ENCODE data around the gene SLC18A2. TPM values are rescaled to one million over a fixed set of nuclear protein-coding genes. Genes with fewer than 3 reads are reported as not detected.
A peak's percentile ranks its signal among the peaks of the same experiment; 100 is the strongest.

The SLC18A2 gene
- total RNA-seq (1 to 10 TPM in 2 of 5 experiments, not detected in 3; 1.1 to 1.7 TPM), polyA plus RNA-seq (1 to 10 TPM in 1 of 2 donors, under 1 TPM in 1; 0.71 to 6.1 TPM), total RNA-seq (0.40 reads per million)

DNA sequence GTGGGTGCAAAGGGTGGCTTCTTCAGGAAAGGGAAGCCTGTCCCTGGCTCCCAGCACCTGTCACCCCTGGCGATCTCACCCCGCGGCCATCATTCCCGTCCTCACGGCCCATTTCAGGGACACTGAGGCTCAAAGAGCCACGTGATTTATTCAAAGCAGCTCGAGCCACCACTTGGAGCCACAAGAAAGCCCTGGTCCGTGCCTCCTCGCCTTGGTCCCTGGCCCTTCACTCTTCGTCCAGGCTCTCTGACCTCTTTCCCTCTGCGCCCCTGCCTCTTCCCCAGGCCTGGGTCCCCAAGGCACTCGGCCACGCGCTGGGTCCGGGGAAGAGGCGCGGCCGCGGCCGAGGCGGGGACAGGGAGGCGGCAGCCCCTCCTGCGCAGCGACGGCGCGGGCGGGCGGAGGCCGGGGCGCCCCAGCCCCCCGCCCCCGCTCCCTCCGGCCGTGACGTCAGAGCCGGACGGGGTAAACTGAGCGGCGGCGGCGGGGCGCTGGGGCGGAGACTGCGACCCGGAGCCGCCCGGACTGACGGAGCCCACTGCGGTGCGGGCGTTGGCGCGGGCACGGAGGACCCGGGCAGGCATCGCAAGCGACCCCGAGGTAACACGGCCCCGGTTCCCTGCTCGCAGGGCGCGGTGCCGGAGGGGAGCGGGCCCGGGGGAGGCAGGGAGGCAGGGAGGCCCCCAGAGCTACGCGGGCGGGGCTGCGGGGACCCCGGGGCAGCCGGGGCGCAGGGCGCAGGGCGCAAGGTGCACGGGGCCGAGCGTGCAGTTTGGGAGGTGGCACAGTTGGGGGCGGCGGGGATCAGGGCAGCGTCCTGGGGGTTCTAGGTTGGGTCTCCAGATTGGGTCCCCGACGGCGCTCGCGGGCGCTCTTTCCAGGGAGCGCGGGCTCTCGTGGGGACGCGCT lies at the start of gene SLC18A2:
Gene SLC18A2, plus strand, starts transcription at position 494 of the 909 bp plus-strand sequence. CDS start 580 bp downstream, outside the sequence.
- Histone ChIP-seq H3K27me3 (ENCODE audit: control insufficient read depth in 2 of 2, insufficient read depth in 2 of 2, low read length in 2 of 2) (peaks cover 0 to 5% of the 10 kb centered on the region in 2 donors), H3K36me3 (ENCODE audit: control insufficient read depth in 2 of 3, insufficient read depth in 3 of 3, low read length in 3 of 3) (no peaks in the 10 kb centered on the region), H3K4me3 (ENCODE audit: low read length) (no peak within 1 kb of the TSS), H3K9me3 (ENCODE audit: control insufficient read depth in 2 of 3, low read length in 3 of 3) (no peaks in the 10 kb centered on the region), H3K27ac (ENCODE audit: low read depth, low read length) (no peak within 1 kb of the TSS), H3K4me1 (ENCODE audit: control insufficient read depth in 2 of 2, insufficient read depth in 2 of 2, low read length in 2 of 2) (no peaks in the 10 kb centered on the region)
- H3K9me3 Mint-ChIP-seq = peaks cover 0 to 2% (median 0%) of the 10 kb centered on the region in 11 donors
- ChIA-PET POLR2A (no interaction called here), CTCF (no interaction called here)
- peak; percentile 14 for ATAC-seq
- H3K36me3 Mint-ChIP-seq = no peaks in the 10 kb centered on the region
- H3K27me3 Mint-ChIP-seq = peaks cover 40 to 57% (median 47%) of the 10 kb centered on the region in 5 donors
- peak within 1 kb of the TSS in 1 of 9 donors; percentile 36 for H3K27ac Mint-ChIP-seq
- DNase-seq = no peak
- H3K4me1 Mint-ChIP-seq = peaks cover 0 to 16% (median 7%) of the 10 kb centered on the region in 7 donors
- peak within 1 kb of the TSS in 8 of 10 donors; percentile 8 to 88 (median 68) for H3K4me3 Mint-ChIP-seq
- intact Hi-C loops (cut with micrococcal nuclease) = no loop called here

DNA sequence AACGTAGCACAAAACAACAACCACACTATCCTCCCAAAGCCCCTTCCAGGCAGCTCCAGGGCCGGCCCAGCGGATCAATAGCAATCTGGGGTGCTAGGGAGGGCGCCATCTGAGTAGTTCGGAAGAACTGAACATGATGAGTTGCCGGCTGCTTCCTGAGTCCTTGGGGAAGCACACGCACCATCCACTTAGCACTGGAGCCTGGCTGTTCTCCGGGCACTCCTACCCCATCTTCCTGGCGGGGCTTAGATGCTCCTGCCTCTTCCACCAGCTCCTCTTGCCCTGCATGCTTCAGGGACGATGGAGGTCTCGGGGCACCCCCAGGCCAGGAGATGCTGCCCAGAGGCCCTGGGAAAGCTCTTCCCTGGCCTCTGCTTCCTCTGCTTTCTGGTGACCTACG lies 43.7 kb upstream of the SLC18A2 start, which contains the start of gene KCNK18:
Gene KCNK18, plus strand, starts transcription at position 301 of the 400 bp plus-strand sequence. Its CDS starts 0 bp downstream, at position 301.
- Histone ChIP-seq H3K36me3 (ENCODE audit: control insufficient read depth in 2 of 3, insufficient read depth in 3 of 3, low read length in 3 of 3) (no peaks in the 10 kb centered on the region), H3K27me3 (ENCODE audit: control insufficient read depth in 2 of 2, insufficient read depth in 2 of 2, low read length in 2 of 2) (no peaks in the 10 kb centered on the region), H3K27ac (ENCODE audit: low read depth, low read length) (no peak within 1 kb of the TSS), H3K4me1 (ENCODE audit: control insufficient read depth in 2 of 2, insufficient read depth in 2 of 2, low read length in 2 of 2) (no peaks in the 10 kb centered on the region), H3K4me3 (ENCODE audit: low read length) (no peak within 1 kb of the TSS), H3K9me3 (ENCODE audit: control insufficient read depth in 2 of 3, low read length in 3 of 3) (no peaks in the 10 kb centered on the region)
- no peaks in the 10 kb centered on the region for H3K4me1 Mint-ChIP-seq
- no peak within 1 kb of the TSS for H3K4me3 Mint-ChIP-seq
- DNase-seq (no peak), ATAC-seq (no peak)
- ChIA-PET CTCF (interaction anchor here (1.1 kb wide), 1 partner anchor 19 kb away, joined by 3 read pairs; no protein-coding TSS in a partner anchor), POLR2A (no interaction called here)
- intact Hi-C loops (cut with micrococcal nuclease) = no loop called here
- no peak within 1 kb of the TSS for H3K27ac Mint-ChIP-seq
- H3K36me3 Mint-ChIP-seq = no peaks in the 10 kb centered on the region
- peaks cover 0 to 22% (median 5%) of the 10 kb centered on the region in 5 donors for H3K27me3 Mint-ChIP-seq
- no peaks in the 10 kb centered on the region for H3K9me3 Mint-ChIP-seq

DNA sequence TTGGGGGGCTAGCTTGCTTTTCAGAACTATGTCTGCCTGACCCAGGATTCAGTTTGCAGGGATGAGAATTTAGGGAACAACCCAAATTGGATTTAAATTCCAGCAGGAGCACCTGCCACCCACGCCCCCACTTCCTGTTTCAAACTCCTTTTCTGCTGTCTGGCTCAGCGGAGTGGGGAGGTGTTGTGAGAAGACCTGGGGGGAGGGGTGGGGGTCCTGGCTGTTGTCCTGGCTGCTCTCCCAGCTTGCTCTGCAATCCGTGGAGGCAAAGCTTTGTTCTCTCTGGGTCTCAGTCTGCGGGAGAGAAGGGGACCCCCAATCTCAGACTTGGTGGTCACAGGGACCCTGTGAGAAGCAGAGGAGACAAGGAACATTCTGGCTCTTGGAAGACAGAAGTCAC lies 42.8 kb upstream of the SLC18A2 start:
- ATAC-seq = no peak
- no peaks in the 10 kb centered on the region for H3K4me1 ChIP-seq (ENCODE audit: control insufficient read depth in 2 of 2, insufficient read depth in 2 of 2, low read length in 2 of 2)
- H3K27me3 ChIP-seq (ENCODE audit: control insufficient read depth in 2 of 2, insufficient read depth in 2 of 2, low read length in 2 of 2) = no peaks in the 10 kb centered on the region
- POLR2A ChIA-PET = no interaction called here
- DNase-seq = no peak
- H3K9me3 ChIP-seq (ENCODE audit: control insufficient read depth in 2 of 3, low read length in 3 of 3) = no peaks in the 10 kb centered on the region
- no peaks in the 10 kb centered on the region for H3K36me3 ChIP-seq (ENCODE audit: control insufficient read depth in 2 of 3, insufficient read depth in 3 of 3, low read length in 3 of 3)
- no peaks in the 10 kb centered on the region for H3K4me1 Mint-ChIP-seq
- H3K27ac ChIP-seq (ENCODE audit: low read depth, low read length) = no peak overlapping the region
- intact Hi-C loops (cut with micrococcal nuclease) = no loop called here
- no peak overlapping the region for H3K27ac Mint-ChIP-seq
- H3K36me3 Mint-ChIP-seq = no peaks in the 10 kb centered on the region
- H3K9me3 Mint-ChIP-seq = no peaks in the 10 kb centered on the region
- no peak overlapping the region for H3K4me3 ChIP-seq (ENCODE audit: low read length)
- CTCF ChIA-PET = no interaction called here
- H3K27me3 Mint-ChIP-seq = peaks cover 0 to 24% (median 5%) of the 10 kb centered on the region in 5 donors
- no peak overlapping the region for H3K4me3 Mint-ChIP-seq

DNA sequence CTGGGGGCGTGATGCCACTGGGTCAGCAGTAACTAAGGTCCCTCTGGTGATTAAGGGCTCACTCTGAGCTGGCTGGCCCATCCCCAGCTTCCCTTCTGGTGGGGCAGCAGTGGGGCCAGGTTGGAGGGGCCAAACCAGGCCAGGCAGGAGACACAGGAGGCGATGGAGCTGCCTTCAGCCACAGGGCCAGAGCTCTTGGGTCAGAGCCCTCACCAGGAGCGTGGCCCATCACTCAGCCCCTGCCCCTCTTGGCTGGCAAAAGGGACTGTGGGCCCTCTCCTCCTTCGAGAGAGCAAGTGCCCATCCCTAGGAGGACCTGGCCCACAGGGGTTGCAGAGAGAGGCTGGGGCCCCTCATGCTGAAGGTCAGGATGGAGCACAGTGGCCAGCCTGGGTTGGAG lies 39.1 kb upstream of the SLC18A2 start:
- peaks cover 0 to 20% (median 14%) of the 10 kb centered on the region in 5 donors for H3K27me3 Mint-ChIP-seq
- H3K27me3 ChIP-seq (ENCODE audit: control insufficient read depth in 2 of 2, insufficient read depth in 2 of 2, low read length in 2 of 2) = no peaks in the 10 kb centered on the region
- no peak overlapping the region for H3K4me3 ChIP-seq (ENCODE audit: low read length)
- H3K4me1 ChIP-seq (ENCODE audit: control insufficient read depth in 2 of 2, insufficient read depth in 2 of 2, low read length in 2 of 2) = no peaks in the 10 kb centered on the region
- ChIA-PET CTCF (interaction anchor here (1.6 kb wide), 1 partner anchor 15 kb away, joined by 7 read pairs; no protein-coding TSS in a partner anchor), POLR2A (no interaction called here)
- no peaks in the 10 kb centered on the region for H3K36me3 ChIP-seq (ENCODE audit: control insufficient read depth in 2 of 3, insufficient read depth in 3 of 3, low read length in 3 of 3)
- peaks cover 0 to 6% (median 3%) of the 10 kb centered on the region in 11 donors for H3K9me3 Mint-ChIP-seq
- no peaks in the 10 kb centered on the region for H3K4me1 Mint-ChIP-seq
- no peak overlapping the region for H3K27ac Mint-ChIP-seq
- H3K36me3 Mint-ChIP-seq = no peaks in the 10 kb centered on the region
- no peak overlapping the region for H3K27ac ChIP-seq (ENCODE audit: low read depth, low read length)
- ATAC-seq (no peak), DNase-seq (no peak)
- H3K4me3 Mint-ChIP-seq = no peak overlapping the region
- H3K9me3 ChIP-seq (ENCODE audit: control insufficient read depth in 2 of 3, low read length in 3 of 3) = no peaks in the 10 kb centered on the region
- intact Hi-C loops (cut with micrococcal nuclease) = no loop called here

DNA sequence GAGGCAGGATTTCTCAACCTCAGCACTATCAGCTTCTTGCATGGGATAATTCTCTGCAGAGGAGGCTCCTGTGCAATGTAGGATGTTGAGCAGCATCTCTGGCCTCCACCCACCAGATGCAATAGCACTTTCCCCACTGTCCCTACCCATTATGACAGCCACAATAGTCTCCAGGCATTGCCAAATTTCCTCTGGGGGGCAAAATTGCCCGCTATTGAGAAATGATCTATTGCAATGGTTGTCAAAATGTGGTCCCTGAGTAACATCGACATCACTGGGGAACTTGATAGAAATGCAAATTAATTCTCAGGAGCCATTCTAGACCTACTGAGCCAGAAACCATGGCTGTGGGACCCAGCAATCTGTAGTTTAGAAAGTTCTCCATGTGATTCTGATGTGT lies 36.6 kb upstream of the SLC18A2 start:
- Mint-ChIP-seq H3K27ac (no peak overlapping the region), H3K9me3 (peaks cover 0 to 6% (median 3%) of the 10 kb centered on the region in 11 donors), H3K4me1 (no peaks in the 10 kb centered on the region), H3K36me3 (no peaks in the 10 kb centered on the region), H3K4me3 (no peak overlapping the region), H3K27me3 (peaks cover 0 to 28% (median 26%) of the 10 kb centered on the region in 5 donors)
- no peak for ATAC-seq
- no peaks in the 10 kb centered on the region for H3K36me3 ChIP-seq (ENCODE audit: control insufficient read depth in 2 of 3, insufficient read depth in 3 of 3, low read length in 3 of 3)
- H3K9me3 ChIP-seq (ENCODE audit: control insufficient read depth in 2 of 3, low read length in 3 of 3) = no peaks in the 10 kb centered on the region
- H3K4me1 ChIP-seq (ENCODE audit: control insufficient read depth in 2 of 2, insufficient read depth in 2 of 2, low read length in 2 of 2) = no peaks in the 10 kb centered on the region
- no peak for DNase-seq
- intact Hi-C loops (cut with micrococcal nuclease) = no loop called here
- POLR2A ChIA-PET = no interaction called here
- H3K27me3 ChIP-seq (ENCODE audit: control insufficient read depth in 2 of 2, insufficient read depth in 2 of 2, low read length in 2 of 2) = no peaks in the 10 kb centered on the region
- no peak overlapping the region for H3K4me3 ChIP-seq (ENCODE audit: low read length)
- CTCF ChIA-PET = interaction anchor here (0.6 to 1.4 kb wide), 2 partner anchors 13 to 50 kb away, joined by 5 to 7 read pairs; no protein-coding TSS in a partner anchor
- H3K27ac ChIP-seq (ENCODE audit: low read depth, low read length) = no peak overlapping the region

DNA sequence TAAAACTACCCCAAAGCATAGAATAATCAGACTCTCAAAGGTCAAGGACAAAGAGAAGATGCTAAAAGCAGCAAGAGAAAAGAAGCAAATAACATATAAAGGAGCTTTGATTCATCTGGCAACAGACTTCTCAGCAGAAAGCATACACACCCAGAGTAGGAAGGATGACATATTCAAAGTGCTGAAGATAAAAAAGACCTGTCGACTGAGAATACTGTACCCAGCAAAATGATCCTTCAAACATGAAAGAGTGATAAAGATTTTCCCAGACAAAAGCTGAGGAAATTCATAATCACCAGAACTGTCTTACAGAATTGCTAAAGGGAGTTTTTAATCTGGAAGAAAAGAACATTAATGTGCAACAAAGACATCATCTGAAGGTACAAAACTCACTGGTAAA lies 28.7 kb upstream of the SLC18A2 start:
- Histone ChIP-seq H3K36me3 (ENCODE audit: control insufficient read depth in 2 of 3, insufficient read depth in 3 of 3, low read length in 3 of 3) (no peaks in the 10 kb centered on the region), H3K4me1 (ENCODE audit: control insufficient read depth in 2 of 2, insufficient read depth in 2 of 2, low read length in 2 of 2) (peaks cover 3 to 8% of the 10 kb centered on the region in 2 donors), H3K4me3 (ENCODE audit: low read length) (no peak overlapping the region), H3K27ac (ENCODE audit: low read depth, low read length) (no peak overlapping the region), H3K27me3 (ENCODE audit: control insufficient read depth in 2 of 2, insufficient read depth in 2 of 2, low read length in 2 of 2) (peaks cover 3 to 6% of the 10 kb centered on the region in 2 donors), H3K9me3 (ENCODE audit: control insufficient read depth in 2 of 3, low read length in 3 of 3) (peaks cover 0 to 6% (median 0%) of the 10 kb centered on the region in 3 experiments)
- ATAC-seq (no peak), DNase-seq (no peak)
- Mint-ChIP-seq H3K9me3 (peaks cover 2 to 31% (median 11%) of the 10 kb centered on the region in 11 donors), H3K27me3 (peaks cover 33 to 63% (median 56%) of the 10 kb centered on the region in 5 donors), H3K4me3 (no peak overlapping the region), H3K27ac (no peak overlapping the region), H3K36me3 (peaks cover 0 to 9% (median 0%) of the 10 kb centered on the region in 5 donors), H3K4me1 (peaks cover 0 to 6% (median 0%) of the 10 kb centered on the region in 7 donors)
- CTCF ChIA-PET = no interaction called here
- POLR2A ChIA-PET = no interaction called here
- intact Hi-C loops (cut with micrococcal nuclease) = loop anchor here in 1 of 2 donors (10.0 kb wide), 1 partner anchor 283 kb away; no protein-coding TSS in a partner anchor

Measured in naive thymus-derived CD4-positive, alpha-beta T cell (primary cell).